HG02623 (cell line): ENCODE measurements around the gene TRMT112.
A peak's percentile ranks its signal among the peaks of the same experiment; 100 is the strongest.
"Not testable (repeated sequence)": the region's sequence is repeated elsewhere in the genome, so short reads cannot be mapped to it uniquely, and the experiment has no call there.

ENCODE experiments used
- ATAC-seq: cut with Tn5 transposase; IDR thresholded peaks from one replicate; pipeline ENCODE4 v1.9.1; 2021; ENCODE audit warnings: moderate library complexity; ENCODE audit not compliant: unreplicated experiment

The TRMT112 gene

GRCh38 chr11:64334764-64335735, 17.7 kb upstream of the TRMT112 start:
- ATAC-seq = peak; percentile 81

- no peak for ATAC-seq
Measured at GRCh38 chr11:64333556-64333955, 16.2 kb upstream of the TRMT112 start.

- no peak for ATAC-seq
Measured at GRCh38 chr11:64331569-64332371, 14.4 kb upstream of the TRMT112 start.

GRCh38 chr11:64330888-64331287, 13.5 kb upstream of the TRMT112 start:
- no peak for ATAC-seq

GRCh38 chr11:64327993-64328392, 10.6 kb upstream of the TRMT112 start:
- ATAC-seq = no peak

- no peak for ATAC-seq
Measured at GRCh38 chr11:64327375-64327774, 10.0 kb upstream of the TRMT112 start.

- ATAC-seq = no peak
Measured at GRCh38 chr11:64324692-64325469, 7.5 kb upstream of the TRMT112 start.

- ATAC-seq = not testable (repeated sequence)
Measured at GRCh38 chr11:64323984-64324383, 6.6 kb upstream of the TRMT112 start.

GRCh38 chr11:64323373-64323772, 6.0 kb upstream of the TRMT112 start:
- no peak for ATAC-seq

GRCh38 chr11:64322925-64323260, 5.5 kb upstream of the TRMT112 start:
- no peak for ATAC-seq

GRCh38 chr11:64321533-64321932, 4.2 kb upstream of the TRMT112 start:
- no peak for ATAC-seq

- no peak for ATAC-seq
Measured at GRCh38 chr11:64321026-64321425, 3.7 kb upstream of the TRMT112 start.

- no peak for ATAC-seq
Measured at GRCh38 chr11:64320556-64320955, 3.2 kb upstream of the TRMT112 start.

GRCh38 chr11:64318766-64319761, 1.7 kb upstream of the TRMT112 start:
- ATAC-seq = no peak

GRCh38 chr11:64317961-64318765, 804 bp upstream of the TRMT112 start, which contains the start of gene PRDX5:
PRDX5 (plus strand) TSS chr11:64318121; CDS start chr11:64318216, 95 bp downstream.
- ATAC-seq = peak; percentile 60

- ATAC-seq = no peak
Measured at GRCh38 chr11:64316672-64317324, 561 bp downstream of the TRMT112 start.

- not testable (repeated sequence) for ATAC-seq
Measured at GRCh38 chr11:64315667-64316526, 1.5 kb downstream of the TRMT112 start.
